Stimulated activated CD8-positive, alpha-beta memory T cell treated with anti-CD3 and anti-CD28 coated beads, Interleukin-2, amount 100 ng/mL, for 48 hours (primary cell): ENCODE results near the gene UFSP1.
A peak's percentile ranks its signal among the peaks of the same experiment; 100 is the strongest.

Experiments
- DNase-seq, 2 donors: peaks; one replicate each; pipeline ENCODE4 v3.0.0-alpha.2; 2020; ENCODE audit warnings: low read depth in 2 of 2

The UFSP1 gene

DNA sequence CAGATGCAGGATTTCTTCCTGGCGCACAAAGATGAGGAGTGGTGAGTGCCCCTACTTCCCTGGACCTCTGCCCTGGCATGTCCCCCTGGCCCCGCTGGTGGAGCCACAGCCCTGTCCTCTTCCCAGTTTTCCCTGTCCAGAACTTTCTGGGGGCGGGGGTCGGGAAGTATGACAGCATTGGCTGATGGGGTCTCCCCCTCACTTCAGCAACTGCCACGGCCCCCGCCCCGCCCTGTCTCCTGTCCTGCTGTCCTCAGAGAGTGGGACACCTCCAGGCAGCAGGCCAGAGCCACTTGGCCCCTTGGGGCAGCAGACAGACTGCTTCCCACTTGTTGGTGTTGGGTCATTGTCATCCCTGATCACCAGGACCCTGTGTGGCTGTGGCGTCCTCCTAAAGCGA, 7.3 kb downstream of the UFSP1 start:
- no peak for DNase-seq

DNA sequence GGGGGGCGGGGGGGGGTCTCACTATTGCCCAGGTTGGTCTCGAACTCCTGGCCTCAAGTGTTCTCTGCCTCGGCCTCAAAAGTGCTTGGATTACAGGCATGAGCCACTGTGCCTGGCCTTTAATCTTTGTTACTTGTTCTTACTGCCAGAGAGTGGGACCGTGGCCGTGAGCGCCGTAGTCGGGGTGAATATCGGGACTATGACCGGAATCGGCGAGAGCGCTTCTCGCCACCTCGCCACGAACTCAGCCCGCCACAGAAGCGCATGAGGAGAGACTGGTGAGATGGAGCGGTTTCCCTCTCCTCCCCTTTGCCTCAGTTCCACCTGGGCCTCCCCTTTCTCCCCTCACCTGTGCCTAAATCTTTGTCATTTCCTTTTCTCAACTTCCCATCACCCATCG, 8.4 kb downstream of the UFSP1 start:
- DNase-seq = no peak

DNA sequence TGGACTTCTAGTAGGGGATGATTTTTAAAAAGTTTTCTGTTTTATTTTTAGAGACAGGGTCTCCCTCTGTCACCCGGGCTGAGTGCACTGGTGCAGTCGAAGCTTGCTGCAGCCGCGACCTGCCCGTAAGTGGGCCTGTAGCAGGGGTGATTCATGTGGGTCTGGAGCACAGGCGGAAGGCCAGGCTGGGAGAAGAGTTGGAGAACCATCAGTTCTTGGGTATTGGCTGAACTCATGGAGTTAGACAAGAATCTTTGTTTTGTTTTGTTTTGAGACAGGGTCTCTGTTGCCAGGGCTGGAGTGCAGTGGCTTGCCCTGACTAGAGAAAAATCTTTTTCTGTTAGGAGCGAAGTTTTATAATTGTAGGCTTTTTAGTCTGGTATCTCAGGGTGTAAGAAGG, 8.9 kb downstream of the UFSP1 start:
- DNase-seq = no peak

DNA sequence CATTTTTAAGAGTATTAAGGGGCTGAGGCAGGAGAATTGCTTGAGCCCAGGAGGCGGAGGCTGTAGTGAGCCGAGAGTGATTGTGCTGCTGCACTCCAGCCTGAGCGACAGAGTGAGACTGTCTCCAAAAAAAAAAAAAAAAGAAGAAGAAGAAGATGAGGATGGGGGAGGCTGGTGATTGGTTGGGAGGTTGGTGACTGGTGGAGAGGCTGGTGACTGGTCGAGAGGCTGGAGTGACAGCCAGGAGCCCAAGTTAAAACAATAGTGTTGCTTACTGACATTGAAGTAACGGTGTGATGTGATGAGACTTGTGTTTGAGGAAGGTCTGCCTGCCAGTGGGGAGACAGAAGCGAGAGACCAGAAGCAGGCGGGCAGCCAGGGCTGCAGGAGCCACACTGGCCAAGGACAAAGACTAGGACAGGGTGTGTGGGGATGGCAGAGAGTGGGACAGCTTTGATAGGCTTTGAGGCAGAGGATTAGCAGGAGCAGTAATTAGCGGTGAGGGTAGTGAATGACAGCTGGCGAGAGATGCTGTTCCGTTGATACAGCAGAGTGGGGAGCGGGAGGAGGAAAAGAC, 9.7 kb downstream of the UFSP1 start:
- no peak for DNase-seq

DNA sequence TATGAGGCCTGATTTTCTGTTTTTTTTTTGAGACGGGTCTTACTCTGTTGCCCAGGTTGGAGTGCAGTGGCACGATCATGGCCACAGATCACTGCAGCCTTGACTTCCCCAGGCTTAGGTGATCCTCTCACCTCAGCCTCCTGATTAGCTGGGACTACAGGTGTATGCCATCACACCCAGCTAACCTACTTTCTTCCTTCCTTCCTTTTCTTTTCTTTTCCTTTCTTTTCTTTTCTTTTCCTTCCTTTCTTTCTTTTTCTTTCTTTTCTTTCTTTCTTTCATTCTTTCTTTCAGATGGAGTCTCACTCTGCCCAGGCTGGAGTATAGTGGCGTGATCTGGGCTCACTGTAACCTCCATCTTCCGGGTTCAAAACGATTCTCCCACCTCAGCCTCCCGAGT, 10.8 kb downstream of the UFSP1 start:
- no peak for DNase-seq

DNA sequence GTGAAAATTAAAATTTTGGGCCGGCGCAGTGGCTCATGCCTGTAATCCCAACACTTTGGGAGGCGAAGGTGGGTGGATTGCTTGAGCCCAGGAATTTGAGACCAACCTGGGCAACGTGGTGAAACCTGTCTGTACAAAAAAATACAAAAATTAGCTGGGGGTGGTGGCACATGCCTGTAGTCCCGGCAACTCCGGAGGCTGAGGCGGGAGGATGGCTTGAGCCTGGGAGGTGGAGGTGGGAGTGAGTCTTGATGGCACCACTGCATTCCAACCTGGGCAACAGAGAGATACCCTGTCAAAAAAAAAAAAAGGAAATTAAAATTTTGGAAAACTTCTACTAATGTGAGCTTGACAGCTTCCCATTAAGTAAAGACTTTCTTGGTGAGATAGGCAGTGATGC, 11.5 kb downstream of the UFSP1 start:
- DNase-seq = no peak

DNA sequence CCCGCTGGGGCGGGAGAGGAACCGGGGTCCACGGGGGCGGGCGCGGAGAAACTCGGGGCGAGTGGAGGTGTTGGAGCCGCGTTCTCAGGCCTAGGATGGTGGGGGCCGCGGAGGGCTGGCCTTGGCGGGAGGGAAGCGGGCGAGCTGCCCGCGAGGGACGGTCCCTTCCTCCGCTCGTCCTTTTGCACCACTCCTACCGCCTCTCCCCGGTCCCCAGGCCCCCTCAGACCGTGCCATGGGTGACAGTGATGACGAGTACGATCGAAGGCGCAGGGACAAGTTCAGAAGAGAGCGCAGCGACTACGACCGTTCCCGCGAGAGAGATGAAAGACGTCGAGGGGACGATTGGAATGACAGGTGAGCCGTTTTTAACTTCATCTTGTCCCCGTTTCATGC, 14.2 kb downstream of the UFSP1 start:
- no peak for DNase-seq

DNA sequence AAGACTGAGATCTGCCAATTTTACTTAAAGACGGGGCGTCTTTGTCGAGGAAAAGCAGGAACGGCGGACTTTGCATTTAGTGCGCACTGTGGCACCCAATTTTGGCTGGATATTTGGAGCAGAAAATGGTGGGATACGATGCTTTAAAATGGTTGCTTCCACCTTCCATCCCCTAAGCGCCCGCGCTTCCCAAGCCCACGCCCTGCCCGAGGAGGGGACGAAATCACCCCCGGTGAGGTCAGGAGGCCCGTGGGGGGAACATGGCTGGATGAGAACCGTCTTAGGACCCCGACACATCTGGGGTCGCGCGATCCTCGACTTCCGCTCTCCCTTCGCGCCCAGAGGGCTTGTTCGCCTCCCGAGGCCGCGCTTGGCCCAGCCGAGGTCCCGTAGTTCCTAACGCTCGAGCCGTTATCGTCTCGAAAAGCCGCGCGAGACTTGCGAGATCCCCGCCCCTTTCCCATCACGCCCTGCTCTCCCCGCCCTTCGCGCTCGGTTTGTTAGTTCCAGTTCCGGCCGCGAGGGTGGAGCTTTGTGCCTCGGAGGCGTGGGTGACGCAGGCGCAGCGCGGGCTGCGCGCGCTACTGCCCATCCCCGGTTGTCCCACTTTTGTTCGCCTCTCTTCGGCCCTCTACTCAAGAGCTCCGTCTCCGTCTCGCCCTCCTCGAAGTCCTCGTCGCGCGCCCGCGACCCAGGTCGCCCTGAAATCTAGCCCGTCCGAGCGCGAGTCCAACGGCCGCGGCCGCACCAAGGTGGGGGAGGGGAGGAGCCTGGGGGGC, 14.7 kb downstream of the UFSP1 start, which contains the start of gene SRRT:
SRRT (plus strand) TSS at position 527 of the 779 bp plus-strand sequence. CDS start 488 bp downstream, outside the sequence.
- DNase-seq = peak; percentile 96 to 97

DNA sequence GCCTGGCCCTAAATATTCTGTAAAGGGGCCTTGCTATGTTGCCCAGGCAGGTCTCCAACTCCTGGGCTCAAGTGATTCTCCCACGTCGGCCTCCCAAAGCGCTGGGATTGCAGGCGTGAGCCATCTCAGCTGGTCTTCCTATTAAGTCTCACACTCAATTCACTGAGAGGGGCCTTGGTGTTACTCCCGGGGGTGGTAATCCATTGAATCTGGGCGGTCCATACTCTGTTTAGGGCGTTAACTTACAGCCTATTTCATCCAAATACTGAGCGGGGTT, 15.3 kb downstream of the UFSP1 start:
- DNase-seq = no peak

DNA sequence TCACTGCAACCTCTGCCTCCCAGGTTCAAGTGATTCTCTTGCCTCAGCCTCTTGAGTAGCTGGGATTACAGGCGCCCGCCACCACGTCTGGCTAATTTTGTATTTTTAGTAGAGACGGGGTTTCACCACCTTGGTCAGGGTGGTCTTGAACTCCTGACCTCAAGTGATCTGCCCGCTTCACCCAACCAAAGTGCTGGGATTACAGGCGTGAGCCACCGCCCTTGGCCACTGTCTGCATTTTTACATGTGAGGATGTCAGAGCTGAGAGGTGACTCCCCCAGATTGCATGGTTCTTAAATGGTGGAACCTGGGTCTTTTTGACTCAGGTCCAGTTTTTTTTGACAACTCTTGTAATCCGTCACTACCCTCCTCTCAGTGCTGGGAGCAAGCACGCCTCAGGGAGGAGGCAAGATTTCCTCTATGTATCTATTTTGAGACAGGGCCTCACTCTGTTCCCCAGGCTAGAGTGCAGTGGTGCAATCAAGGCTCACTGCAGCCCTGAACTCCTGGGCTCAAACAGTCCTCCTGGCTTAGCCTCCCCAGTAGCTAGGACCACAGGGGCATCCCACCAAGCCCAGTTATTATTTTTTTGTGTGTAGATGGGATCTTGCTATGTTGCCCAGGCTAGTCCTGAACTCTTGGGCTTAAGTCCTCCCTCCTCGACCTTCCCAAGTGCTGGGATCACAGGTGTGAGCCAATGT, 15.8 kb downstream of the UFSP1 start:
- no peak for DNase-seq

DNA sequence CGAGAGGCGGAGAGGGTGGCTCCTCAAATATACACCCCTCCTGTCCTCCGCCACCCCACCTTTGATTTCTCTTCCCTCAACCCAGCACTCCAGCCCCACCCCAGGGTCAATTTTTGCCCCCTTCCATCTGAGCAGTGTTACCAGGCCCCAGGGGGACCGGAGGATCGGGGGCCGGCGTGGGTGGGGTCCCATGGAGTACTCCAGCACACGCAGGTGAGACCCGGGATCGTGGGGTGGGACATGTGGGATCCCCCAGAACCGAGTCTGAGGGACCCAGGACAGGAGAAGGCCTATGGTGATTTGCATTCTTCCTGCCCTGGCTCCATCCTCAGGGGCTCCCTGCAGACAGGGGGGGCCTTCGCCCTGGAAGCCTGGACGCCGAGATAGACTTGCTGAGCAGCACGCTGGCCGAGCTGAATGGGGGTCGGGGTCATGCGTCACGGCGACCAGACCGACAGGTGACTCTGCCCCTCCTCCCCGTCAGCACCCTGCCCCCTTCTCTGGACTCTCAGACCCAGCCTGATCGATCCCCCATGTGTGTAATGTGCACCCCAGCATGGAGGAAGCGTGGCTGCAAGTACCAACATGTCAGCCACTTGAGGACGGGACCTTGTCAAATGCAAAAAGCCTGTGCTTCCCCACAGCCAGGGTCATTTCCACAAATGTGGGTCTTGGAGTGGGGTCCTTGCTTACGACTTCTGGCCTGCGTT, 21.6 kb downstream of the UFSP1 start:
- no peak for DNase-seq

DNA sequence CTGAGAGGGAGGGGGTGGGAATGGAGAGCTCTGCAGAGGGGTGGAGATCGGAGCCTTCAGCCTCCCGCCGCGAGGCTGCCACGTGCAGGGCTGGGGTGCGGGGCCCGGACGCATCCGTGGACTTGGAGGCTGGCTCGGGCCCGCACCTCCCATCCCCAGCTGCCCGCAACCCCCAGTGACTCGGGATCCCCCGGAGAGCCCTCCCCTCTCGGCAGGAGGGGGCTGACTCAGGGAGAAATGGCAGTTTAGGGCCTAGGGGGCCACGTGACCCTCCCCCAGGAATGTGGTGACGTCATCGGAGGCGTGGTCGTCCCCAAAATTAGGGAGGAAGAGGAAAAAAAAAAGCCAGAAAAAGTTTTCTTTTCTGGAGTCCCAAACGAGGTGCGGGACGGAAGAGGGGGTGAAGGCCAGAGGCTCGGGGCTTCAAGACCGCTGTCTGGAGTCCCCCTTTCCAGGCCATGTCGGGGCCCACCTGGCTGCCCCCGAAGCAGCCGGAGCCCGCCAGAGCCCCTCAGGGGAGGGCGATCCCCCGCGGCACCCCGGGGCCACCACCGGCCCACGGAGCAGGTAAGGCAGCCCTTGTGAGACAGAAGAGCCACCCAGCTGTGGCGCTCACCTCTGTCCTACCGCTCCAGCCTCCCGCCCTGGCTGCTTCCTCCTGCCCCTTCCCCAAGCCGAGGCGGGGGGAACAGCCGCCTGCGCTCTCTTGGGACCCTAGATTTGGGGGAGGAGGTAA, 22.3 kb downstream of the UFSP1 start, which contains the start of gene TRIP6:
TRIP6 (plus strand) TSS at position 348 of the 736 bp plus-strand sequence; CDS start at position 459, 111 bp downstream.
- peak; percentile 55 to 58 for DNase-seq

DNA sequence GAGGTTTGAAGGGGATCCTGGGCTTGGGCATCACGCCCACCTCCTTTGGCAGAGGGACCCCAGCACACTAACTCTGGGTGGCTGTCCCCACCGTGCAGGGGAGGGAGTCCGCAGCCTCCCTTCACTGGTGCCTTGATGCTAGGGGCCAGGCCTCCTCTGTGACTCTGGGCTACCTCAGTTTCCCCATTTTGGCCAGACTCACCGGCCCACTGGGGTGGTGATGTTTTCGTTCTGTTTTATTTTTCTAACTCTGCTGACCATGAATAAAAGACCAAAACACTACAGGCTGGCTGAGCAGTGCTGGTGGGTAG, 22.8 kb downstream of the UFSP1 start:
- no peak for DNase-seq

DNA sequence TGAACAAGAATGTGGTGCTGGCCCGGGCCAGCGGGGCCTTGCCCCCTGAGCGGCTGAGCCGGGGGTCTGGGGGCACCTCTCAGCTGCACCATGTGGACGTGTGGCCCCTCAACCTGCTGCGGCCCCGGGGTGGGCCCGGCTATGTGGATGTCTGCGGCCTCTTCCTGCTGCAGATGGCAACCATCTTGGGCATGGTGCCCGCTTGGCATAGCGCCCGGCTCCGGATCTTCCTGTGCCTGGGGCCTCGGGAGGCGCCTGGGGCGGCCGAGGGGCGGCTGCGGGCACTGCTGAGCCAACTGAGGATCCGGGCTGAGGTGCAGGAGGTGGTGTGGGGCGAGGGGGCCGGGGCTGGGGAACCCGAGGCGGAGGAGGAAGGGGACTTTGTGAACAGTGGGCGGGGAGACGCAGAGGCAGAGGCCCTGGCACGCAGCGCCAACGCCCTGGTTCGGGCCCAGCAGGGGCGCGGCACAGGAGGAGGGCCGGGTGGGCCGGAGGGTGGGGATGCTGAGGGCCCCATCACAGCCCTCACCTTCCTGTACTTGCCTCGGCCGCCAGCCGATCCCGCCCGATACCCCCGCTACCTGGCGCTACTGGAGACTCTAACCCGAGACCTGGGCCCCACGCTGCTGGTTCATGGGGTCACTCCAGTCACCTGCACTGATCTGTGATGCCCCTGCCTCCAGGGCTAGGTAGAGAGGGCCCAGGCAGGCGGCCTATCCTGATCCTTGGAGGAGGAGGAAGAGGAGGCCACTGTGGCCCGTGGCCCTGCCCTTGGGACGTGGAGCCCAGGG, 23.4 kb downstream of the UFSP1 start:
- peak in 1 of 2 donors; percentile 30 for DNase-seq

DNA sequence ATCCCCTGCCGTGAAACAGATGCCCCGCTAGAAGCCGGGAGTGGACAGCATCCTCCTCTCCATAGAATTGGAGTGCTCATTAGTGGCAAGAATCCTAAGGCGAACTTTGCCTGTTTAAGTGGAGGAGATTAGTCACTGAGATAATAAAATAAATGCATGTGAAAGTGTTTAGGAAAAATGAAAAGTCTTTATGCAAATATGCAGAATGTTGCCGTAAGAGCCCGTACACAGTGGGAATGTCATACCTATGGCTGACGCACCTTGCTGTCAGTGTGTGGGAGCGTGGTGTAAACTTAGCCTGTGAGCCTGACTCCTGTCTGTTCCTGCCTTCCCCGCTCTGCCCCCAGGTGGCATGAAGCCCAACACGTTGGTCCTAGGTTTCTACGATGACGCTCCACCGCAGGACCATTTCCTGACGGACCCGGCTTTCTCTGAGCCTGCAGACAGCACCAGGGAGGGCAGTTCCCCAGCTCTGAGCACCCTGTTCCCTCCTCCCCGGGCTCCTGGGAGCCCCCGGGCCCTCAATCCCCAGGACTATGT, 24.1 kb downstream of the UFSP1 start:
- DNase-seq = no peak

DNA sequence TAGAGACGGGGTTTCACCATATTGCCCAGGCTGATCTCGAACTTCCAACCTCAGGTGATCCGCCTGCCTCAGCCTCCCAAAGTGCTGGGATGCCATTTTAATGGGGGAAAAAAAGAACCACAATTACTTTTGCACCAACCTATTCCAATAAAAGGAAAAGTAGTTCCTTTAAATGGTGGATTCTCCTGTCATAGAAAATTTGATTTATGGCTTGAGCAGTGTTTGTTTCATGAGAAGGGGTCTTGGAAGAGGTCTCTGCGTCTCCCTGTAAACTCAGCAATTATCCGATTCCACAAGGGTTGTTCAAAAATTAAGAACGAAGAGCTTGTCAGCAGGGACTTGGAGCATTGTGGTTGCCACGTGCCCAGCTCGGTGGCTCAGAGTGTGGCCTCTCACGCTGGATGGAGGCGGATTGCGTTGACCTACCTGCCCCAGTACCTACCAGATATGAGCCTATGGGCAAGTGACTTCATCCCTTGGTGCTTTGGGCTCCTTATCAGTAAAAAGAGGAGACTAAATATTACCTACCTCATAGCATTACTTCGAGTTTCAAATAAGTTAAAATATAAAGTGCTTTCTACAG, 25.2 kb downstream of the UFSP1 start:
- DNase-seq = no peak

DNA sequence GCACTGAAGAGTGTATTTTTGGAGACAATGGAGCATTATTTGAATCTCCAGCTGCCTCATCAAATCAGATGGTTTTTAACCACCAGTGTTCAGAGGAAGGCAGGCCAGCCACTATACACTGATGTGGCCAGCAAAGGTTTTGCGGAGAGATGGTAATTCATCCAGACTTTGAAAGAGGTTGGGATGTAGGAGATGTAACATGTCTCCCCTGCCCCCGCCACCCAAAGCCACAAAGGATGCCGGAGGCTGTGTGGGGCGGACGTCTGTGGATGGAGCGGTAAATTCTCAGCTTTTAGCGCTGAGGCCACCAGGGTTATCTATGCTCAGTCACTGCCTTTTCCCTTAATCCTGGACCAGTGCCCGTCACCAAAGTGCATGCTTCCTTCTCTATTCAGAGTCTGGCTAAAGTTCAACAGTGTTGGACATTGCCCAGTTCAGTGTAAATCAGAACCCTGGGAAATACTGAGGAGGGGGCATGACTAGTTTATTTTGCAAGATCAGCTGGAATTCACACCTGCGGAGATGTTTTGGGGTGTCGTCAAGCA, 26.0 kb downstream of the UFSP1 start:
- DNase-seq = no peak

DNA sequence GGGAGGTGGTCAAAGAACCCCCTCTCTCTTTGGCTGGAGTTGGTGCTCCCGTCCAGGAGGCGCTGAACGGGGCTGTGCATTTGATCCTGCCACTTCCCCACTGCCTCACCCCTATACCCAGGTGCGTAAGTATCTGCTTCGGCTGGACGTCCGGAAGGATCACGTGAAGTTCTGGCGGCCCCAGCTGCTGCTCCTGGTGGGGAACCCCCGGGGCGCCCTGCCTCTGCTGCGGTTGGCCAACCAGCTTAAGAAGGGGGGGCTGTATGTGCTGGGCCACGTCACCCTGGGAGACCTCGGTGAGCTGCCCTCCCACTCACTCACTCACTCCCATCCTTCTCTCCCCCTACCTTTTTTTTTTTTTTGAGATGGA, 27.9 kb downstream of the UFSP1 start:
- no peak for DNase-seq

DNA sequence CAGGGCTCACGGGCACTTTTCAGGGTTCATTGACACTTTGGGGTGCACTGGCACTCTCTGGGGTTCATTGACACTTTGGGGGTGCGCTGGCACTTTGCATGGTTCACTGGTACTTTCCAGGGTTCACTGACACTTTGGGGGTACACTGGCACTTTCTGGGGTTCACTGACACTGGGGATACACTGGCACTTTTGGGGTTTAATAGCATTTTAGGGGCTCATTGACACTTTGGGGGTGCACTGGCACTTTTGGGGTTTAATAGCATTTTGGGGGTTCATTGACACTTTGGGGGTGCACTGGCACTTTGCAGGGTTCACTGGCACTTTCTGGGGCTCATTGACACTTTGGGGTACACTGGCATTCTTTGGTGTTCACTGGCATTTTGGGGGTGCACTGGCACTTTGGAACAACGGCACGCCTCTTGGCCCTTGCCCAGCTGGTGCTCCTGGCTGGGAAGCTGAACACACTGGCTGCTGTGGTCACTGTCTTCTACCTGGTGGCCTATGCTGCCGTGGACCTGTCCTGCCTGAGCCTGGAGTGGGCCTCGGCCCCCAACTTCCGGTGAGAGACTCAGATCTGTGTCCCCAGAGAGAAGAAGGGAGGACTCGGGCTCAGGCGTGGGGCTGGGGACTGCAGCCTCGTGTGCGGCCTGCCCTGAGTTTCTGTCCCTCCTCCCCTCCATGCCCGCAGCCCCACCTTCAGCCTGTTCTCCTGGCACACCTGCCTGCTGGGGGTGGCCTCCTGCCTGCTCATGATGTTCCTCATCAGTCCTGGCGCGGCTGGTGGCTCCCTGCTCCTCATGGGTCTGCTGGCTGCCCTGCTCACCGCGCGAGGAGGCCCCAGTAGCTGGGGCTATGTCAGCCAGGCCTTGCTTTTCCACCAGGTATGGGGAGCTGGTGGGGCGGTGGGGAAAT, 28.6 kb downstream of the UFSP1 start:
- DNase-seq = no peak
